Loucy (cell line): ENCODE measurements around the gene CPED1.

ENCODE experiments used
- H2AFZ ChIP-seq: fragments of 200-600 bp; sonication (generic); 2 replicates; pipeline ENCODE4 v1.6.0; 2016; ENCODE audit warnings: antibody characterized with exemption, mild to moderate bottlenecking, low read length, moderate library complexity
- H3F3A ChIP-seq: fragments of 200-600 bp; 2 replicates; pipeline ENCODE4 v1.6.0; 2016; ENCODE audit warnings: antibody characterized with exemption, low read depth, mild to moderate bottlenecking
- H3K27me3 ChIP-seq: fragments of 200-600 bp; sonication (generic); 2 replicates; pipeline ENCODE4 v1.6.1; 2014; ENCODE audit warnings: low read length, mild to moderate bottlenecking; ENCODE audit not compliant: insufficient read depth, poor library complexity, severe bottlenecking
- H3K36me3 ChIP-seq: fragments of 200-600 bp; sonication (generic); 2 replicates; pipeline ENCODE4 v1.6.1; 2016; ENCODE audit warnings: low read length; ENCODE audit not compliant: insufficient read depth
- H3K4me1 ChIP-seq: fragments of 200-600 bp; sonication (generic); 2 replicates; pipeline ENCODE4 v1.5.1; 2014; ENCODE audit warnings: low read length, mild to moderate bottlenecking; ENCODE audit not compliant: insufficient read depth, poor library complexity, severe bottlenecking
- H3K4me2 ChIP-seq: fragments of 200-600 bp; sonication (generic); 2 replicates; pipeline ENCODE4 v1.6.0; 2014; ENCODE audit warnings: antibody characterized with exemption, low read length, low read depth, mild to moderate bottlenecking; ENCODE audit not compliant: poor library complexity, severe bottlenecking
- H3K4me3 ChIP-seq: fragments of 200-600 bp; sonication (generic); 2 replicates; pipeline ENCODE4 v1.5.1; 2014; ENCODE audit warnings: low read length, mild to moderate bottlenecking, mixed read lengths; ENCODE audit not compliant: poor library complexity, severe bottlenecking
- H3K79me2 ChIP-seq: fragments of 200-600 bp; sonication (generic); 2 replicates; pipeline ENCODE4 v1.6.1; 2014; ENCODE audit warnings: low read length; ENCODE audit not compliant: insufficient read depth
- H3K9ac ChIP-seq: fragments of 200-600 bp; sonication (generic); 2 replicates; pipeline ENCODE4 v1.6.0; 2014; ENCODE audit warnings: mild to moderate bottlenecking, low read depth, low read length, moderate library complexity; ENCODE audit not compliant: poor library complexity, severe bottlenecking
- H3K9me2 ChIP-seq: fragments of 200-600 bp; sonication (generic); replicated peaks from 2 replicates; pipeline ENCODE4 v1.6.1; 2016; ENCODE audit warnings: low read depth, low read length, mixed read lengths
- H3K9me3 ChIP-seq: fragments of 200-600 bp; sonication (generic); 2 replicates; pipeline ENCODE4 v1.6.1; 2014; ENCODE audit warnings: mild to moderate bottlenecking, antibody characterized with exemption, low read length, low read depth; ENCODE audit not compliant: insufficient read depth
- H4K20me1 ChIP-seq: fragments of 200-600 bp; sonication (generic); 2 replicates; pipeline ENCODE4 v1.6.0; 2014; ENCODE audit warnings: antibody characterized with exemption, low read length, mild to moderate bottlenecking; ENCODE audit not compliant: insufficient read depth, poor library complexity, severe bottlenecking
- CTCF ChIP-seq: fragments of 200-600 bp; sonication (generic); conservative IDR thresholded peaks from 2 replicates; pipeline ENCODE4 v1.5.1; 2014; ENCODE audit warnings: mild to moderate bottlenecking, antibody characterized with exemption, low read length
- EZH2phosphoT487 ChIP-seq: fragments of 200-600 bp; IDR thresholded peaks from 2 replicates; pipeline ENCODE4 v1.6.1; 2018; ENCODE audit warnings: antibody characterized with exemption, mild to moderate bottlenecking, moderate library complexity, borderline replicate concordance

Gene CPED1

GRCh38 chr7:120987280-120987679 is 1.2 kb upstream of the CPED1 start:
- Histone ChIP-seq H3K36me3 (no peaks in the 10 kb centered on the region), H3F3A (no peaks in the 10 kb centered on the region), H3K9me3 (no peaks in the 10 kb centered on the region), H3K27me3 (no peaks in the 10 kb centered on the region), H3K9me2 (no peaks in the 10 kb centered on the region), H3K9ac (no peak overlapping the region), H4K20me1 (no peaks in the 10 kb centered on the region), H2AFZ (peak overlapping the region; percentile 85), H3K4me3 (peak overlapping the region; percentile 70), H3K4me1 (peaks cover 7% of the 10 kb centered on the region), H3K4me2 (peak overlapping the region; percentile 69), H3K79me2 (no peaks in the 10 kb centered on the region)
- TF ChIP-seq CTCF: no peak

- H3K4me2 ChIP-seq: peak overlapping the region; percentile 69
- no peaks in the 10 kb centered on the region for H3K27me3 ChIP-seq
- H3K79me2 ChIP-seq: no peaks in the 10 kb centered on the region
- H2AFZ ChIP-seq: peak overlapping the region; percentile 85
- no peaks in the 10 kb centered on the region for H3K9me3 ChIP-seq
- H3K4me3 ChIP-seq: peak overlapping the region; percentile 70
- H3K4me1 ChIP-seq: peaks cover 11% of the 10 kb centered on the region
- TF ChIP-seq CTCF (peak; percentile 99), EZH2phosphoT487 (no peak)
- H3F3A ChIP-seq: no peaks in the 10 kb centered on the region
- no peaks in the 10 kb centered on the region for H3K36me3 ChIP-seq
- H4K20me1 ChIP-seq: no peaks in the 10 kb centered on the region
- H3K9me2 ChIP-seq: no peaks in the 10 kb centered on the region
- peak overlapping the region; percentile 1 for H3K9ac ChIP-seq
These were observed 574 bp upstream of the CPED1 start for GRCh38 chr7:120987683-120988590.

GRCh38 chr7:120989257-120990220 is 1.0 kb downstream of the CPED1 start:
- H3K9ac ChIP-seq: no peak overlapping the region
- TF ChIP-seq CTCF (no peak), EZH2phosphoT487 (no peak)
- H3K27me3 ChIP-seq: no peaks in the 10 kb centered on the region
- H4K20me1 ChIP-seq: no peaks in the 10 kb centered on the region
- no peaks in the 10 kb centered on the region for H3K79me2 ChIP-seq
- no peaks in the 10 kb centered on the region for H3K9me3 ChIP-seq
- peak overlapping the region; percentile 69 for H3K4me2 ChIP-seq
- H3K4me1 ChIP-seq: peaks cover 16% of the 10 kb centered on the region
- 0 out of 2 replicates have a peak overlapping the region, but pooled peaks have one; percentile 85 for H2AFZ ChIP-seq
- peak overlapping the region; percentile 70 for H3K4me3 ChIP-seq
- no peaks in the 10 kb centered on the region for H3K36me3 ChIP-seq
- no peaks in the 10 kb centered on the region for H3K9me2 ChIP-seq
- H3F3A ChIP-seq: no peaks in the 10 kb centered on the region
